Muscle layer of colon (tissue), 2 donors: Measurements from ENCODE around the gene ADK.

Experiments used
- H3K27ac ChIP-seq: one replicate; pipeline ENCODE4 v1.7.0; 2013; ENCODE audit warnings: low read depth, mild to moderate bottlenecking, low read length, moderate library complexity
- H3K27me3 ChIP-seq, 2 donors: one replicate each; pipeline ENCODE4 v1.7.0; 2013; ENCODE audit warnings: low read length in 2 of 2, mild to moderate bottlenecking in 2 of 2; ENCODE audit not compliant: insufficient read depth in 2 of 2, control insufficient read depth in 1 of 2
- H3K36me3 ChIP-seq: one replicate; pipeline ENCODE4 v1.7.0; 2013; ENCODE audit warnings: mild to moderate bottlenecking, low read length; ENCODE audit not compliant: insufficient read depth
- H3K4me1 ChIP-seq: one replicate; pipeline ENCODE4 v1.7.0; 2013; ENCODE audit warnings: mild to moderate bottlenecking, low read length; ENCODE audit not compliant: insufficient read depth
- H3K4me3 ChIP-seq, 2 donors: one replicate each; pipeline ENCODE4 v1.7.0; 2013; ENCODE audit warnings: low read length in 2 of 2, low read depth in 1 of 2, mild to moderate bottlenecking in 1 of 2, moderate library complexity in 1 of 2
- H3K9ac ChIP-seq: one replicate; pipeline ENCODE4 v1.7.0; 2013; ENCODE audit warnings: low read length
- H3K9me3 ChIP-seq: one replicate; pipeline ENCODE4 v1.7.0; 2013; ENCODE audit warnings: mild to moderate bottlenecking, low read length
- donor health status: abdominal sarcoma.
- donor health status: Adenocarcinoma of cecum.

Gene ADK

DNA sequence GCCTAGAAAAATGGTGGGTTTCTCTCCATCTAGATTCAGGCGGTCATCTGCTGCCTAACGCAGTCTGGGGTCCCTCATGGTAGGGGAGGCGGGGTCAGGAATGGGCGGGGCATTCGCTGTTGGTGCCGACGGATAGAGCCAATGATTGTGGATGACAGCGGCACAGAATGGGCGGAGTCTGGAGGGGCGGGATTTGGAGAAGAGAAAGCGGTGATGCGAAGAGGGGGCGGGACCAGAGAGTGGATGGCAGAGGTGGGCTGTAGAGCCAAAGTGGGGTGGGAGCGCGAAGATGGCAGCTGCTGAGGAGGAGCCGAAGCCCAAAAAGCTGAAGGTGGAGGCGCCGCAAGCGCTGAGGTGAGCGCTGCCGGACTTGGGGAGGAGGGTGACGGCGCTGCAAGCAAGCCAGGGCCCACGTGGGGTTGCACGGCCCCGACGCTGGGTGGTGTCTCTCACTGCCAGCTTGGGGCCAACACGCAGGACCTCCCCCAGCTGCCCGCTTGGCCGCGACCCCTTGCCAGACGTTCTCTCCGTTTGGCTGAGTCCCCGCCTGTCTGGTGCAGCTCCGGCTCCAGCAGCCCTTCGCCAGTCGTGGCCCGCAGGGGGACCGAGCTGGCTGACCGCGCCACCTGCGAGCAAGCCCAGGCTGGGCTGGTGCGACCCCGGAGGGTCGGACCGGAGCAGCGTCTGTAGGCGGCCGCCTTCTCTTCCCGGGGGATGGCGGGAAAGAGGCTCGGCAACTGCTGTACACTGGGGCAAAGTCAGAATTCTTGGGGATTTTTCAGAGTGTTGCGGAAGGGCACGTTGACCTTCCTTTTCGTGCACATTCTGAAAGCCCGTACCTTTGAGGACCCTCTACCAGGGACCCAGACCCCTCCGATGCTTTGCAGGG, at the start of gene ADK:
ADK (plus strand) TSS at position 232 of the 889 bp plus-strand sequence; CDS start at position 290, 58 bp downstream.
- Histone ChIP-seq H3K9me3 (no peaks in the 10 kb centered on the region), H3K27ac (peak within 1 kb of the TSS; percentile 95), H3K9ac (peak within 1 kb of the TSS; percentile 95), H3K27me3 (no peaks in the 10 kb centered on the region), H3K4me1 (peaks cover 38% of the 10 kb centered on the region), H3K36me3 (no peaks in the 10 kb centered on the region), H3K4me3 (peak within 1 kb of the TSS; percentile 90 to 96)

DNA sequence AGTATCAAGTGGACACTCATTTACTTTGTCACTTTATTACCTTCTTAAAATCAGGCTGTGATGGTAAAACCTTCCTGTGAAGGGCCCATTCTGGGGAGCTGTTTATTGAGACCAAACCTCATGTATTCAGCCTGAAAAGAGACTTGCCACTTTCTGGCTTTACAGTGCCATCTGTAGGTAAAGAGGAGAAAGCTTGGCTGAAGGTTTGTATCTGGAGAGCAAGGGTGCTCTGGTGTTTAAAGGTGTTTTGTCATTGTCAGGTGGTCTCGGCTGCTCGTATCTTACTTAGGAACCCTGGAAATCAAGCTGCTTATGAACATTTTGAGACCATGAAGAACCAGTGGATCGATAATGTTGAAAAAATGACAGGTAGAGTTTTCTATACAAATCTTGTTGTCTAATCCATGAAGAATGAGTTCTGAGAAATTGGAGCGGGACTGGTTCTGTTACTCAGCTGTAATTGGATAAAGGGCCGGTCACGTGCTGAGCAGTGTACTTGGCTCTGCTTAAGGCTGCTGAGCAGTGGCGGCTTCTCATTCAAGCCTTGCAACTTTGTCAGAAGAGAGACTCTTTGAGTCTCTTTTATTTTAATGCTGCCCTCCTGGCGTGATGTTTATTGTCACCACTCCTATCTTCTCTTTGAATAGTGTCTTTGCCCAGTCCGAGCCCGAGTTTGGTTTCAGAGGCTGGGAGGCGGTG, 47.3 kb upstream of the ADK start:
- Histone ChIP-seq H3K9ac (no peak overlapping the region), H3K27me3 (no peaks in the 10 kb centered on the region), H3K36me3 (peaks cover 86% of the 10 kb centered on the region), H3K4me3 (no peak overlapping the region), H3K4me1 (no peaks in the 10 kb centered on the region), H3K9me3 (no peaks in the 10 kb centered on the region), H3K27ac (peak overlapping the region; percentile 7)

DNA sequence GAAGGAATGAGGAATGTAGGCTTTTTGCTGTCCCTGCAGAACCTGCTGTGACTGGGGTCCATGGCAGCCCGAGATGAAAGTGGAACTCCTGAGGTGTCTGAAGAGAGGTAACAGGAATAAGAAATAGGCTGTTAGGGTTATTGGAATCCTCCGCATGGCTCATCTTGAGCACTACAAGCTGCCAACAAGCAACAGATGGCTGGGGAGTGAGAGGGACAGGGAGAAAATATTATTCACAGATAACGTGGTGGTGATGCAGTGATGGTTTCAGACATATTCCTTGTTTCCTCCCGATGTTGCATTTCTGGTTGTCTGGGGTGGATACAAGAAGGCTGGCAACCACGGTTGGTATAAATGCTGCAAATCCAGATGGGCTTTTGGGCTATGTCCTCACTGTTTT, 46.5 kb upstream of the ADK start:
- Histone ChIP-seq H3K27ac (no peak overlapping the region), H3K4me3 (no peak overlapping the region), H3K4me1 (no peaks in the 10 kb centered on the region), H3K36me3 (peaks cover 86% of the 10 kb centered on the region), H3K9ac (no peak overlapping the region), H3K9me3 (no peaks in the 10 kb centered on the region), H3K27me3 (no peaks in the 10 kb centered on the region)

DNA sequence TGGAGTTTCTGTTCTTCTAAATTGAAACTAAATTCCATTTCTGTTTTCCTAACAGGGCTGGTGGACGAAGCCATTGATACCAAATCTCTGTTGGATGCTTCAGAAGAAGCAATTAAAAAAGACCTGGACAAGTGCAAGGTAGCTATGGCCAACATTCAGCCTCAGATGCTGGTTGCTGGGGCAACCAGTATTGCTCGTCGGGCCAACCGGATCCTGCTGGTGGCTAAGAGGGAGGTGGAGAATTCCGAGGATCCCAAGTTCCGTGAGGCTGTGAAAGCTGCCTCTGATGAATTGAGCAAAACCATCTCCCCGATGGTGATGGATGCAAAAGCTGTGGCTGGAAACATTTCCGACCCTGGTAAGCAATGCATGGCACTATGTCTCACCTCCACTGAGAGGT, 46.0 kb upstream of the ADK start:
- H3K4me1 ChIP-seq: no peaks in the 10 kb centered on the region
- no peak overlapping the region for H3K4me3 ChIP-seq
- no peak overlapping the region for H3K27ac ChIP-seq
- H3K36me3 ChIP-seq: peaks cover 86% of the 10 kb centered on the region
- no peaks in the 10 kb centered on the region for H3K9me3 ChIP-seq
- H3K9ac ChIP-seq: no peak overlapping the region
- no peaks in the 10 kb centered on the region for H3K27me3 ChIP-seq

DNA sequence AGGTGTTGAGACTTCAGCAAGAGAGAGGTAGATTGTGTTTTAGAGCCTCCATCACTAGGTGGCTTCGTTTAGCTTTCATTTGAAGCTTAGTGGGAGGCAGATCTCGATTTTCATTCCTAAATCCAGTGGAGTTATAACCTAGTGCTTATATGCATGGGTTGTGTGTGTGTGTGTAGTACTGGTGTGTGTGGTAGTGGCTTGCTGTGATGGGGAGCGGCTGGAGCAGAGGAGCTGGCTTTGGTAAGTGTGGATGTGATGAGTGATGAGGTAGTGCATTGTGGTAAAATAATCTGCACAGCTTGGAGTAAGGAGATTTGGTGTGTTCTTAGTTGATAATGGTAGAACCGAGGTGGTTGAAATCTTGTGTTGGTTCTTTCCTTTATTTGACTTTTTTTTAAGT, 43.6 kb upstream of the ADK start:
- Histone ChIP-seq H3K27me3 (no peaks in the 10 kb centered on the region), H3K27ac (no peak overlapping the region)

DNA sequence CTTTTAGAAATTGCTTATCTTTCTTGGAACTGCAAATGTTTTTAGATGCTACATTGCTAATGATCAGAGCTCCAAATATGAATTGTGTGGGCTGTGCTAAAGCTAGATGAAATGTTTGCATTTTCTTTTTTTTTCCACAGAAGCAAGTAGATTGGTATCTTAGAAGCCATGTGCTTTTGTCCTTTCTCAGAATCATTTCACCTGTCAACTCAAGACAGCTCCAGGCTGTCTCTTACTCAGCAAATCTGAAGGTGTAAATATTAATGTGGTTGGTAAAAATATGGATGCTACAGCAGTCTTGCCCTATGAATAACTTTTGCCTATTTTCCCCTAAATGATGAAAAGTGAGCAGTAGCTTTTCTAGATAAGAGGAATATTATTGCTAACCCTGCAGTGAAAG, 41.6 kb upstream of the ADK start:
- peaks cover 97% of the 10 kb centered on the region for H3K36me3 ChIP-seq
- no peak overlapping the region for H3K9ac ChIP-seq
- no peaks in the 10 kb centered on the region for H3K27me3 ChIP-seq
- no peak overlapping the region for H3K27ac ChIP-seq
- no peaks in the 10 kb centered on the region for H3K9me3 ChIP-seq
- no peak overlapping the region for H3K4me3 ChIP-seq
- peaks cover 26% of the 10 kb centered on the region for H3K4me1 ChIP-seq

More for the DNA sequence above, 43.6 kb upstream of the ADK start:
- peaks cover 97% of the 10 kb centered on the region for H3K36me3 ChIP-seq
- H3K9me3 ChIP-seq: no peaks in the 10 kb centered on the region
- H3K9ac ChIP-seq: no peak overlapping the region
- no peak overlapping the region for H3K4me3 ChIP-seq
- peaks cover 7% of the 10 kb centered on the region for H3K4me1 ChIP-seq

DNA sequence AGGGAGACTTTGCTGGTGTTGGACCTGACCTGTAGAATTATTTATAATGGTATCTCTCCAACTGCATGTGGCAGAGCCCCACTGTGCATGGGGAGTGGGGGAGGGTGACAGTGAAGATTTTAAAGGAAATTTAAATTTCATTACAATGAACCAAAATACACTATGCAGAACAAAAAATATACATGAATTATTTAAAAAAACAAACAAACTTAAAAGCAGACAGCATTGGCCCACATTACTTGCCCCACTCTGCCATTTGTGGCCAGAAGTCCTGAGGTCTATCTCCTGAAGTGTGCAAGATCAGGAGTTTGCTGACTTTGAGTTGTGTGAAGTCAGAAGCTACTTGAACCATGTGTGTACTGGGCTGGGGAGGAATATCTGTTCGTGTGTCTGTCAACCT, 40.9 kb upstream of the ADK start:
- H3K4me1 ChIP-seq: peaks cover 26% of the 10 kb centered on the region
- no peaks in the 10 kb centered on the region for H3K27me3 ChIP-seq
- no peaks in the 10 kb centered on the region for H3K9me3 ChIP-seq
- no peak overlapping the region for H3K4me3 ChIP-seq
- no peak overlapping the region for H3K27ac ChIP-seq
- peaks cover 97% of the 10 kb centered on the region for H3K36me3 ChIP-seq
- H3K9ac ChIP-seq: no peak overlapping the region

DNA sequence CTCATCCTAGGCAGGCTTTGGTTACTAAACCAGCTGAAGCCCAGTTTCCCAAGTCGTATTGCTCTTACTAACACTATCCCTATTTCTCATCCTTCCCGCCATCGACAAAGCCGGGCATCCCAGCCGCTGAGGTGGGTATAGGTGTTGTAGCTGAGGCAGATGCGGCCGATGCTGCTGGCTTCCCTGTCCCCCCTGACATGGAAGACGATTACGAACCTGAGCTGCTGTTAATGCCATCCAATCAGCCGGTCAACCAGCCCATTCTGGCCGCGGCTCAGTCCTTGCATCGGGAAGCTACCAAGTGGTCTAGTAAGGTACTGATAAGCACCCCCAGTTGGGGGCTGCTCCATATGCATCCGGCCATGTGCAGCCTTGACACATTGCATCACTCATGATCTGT, 39.2 kb upstream of the ADK start:
- H3K27me3 ChIP-seq: no peaks in the 10 kb centered on the region
- H3K4me3 ChIP-seq: no peak overlapping the region
- peaks cover 93% of the 10 kb centered on the region for H3K36me3 ChIP-seq
- H3K9me3 ChIP-seq: no peaks in the 10 kb centered on the region
- H3K4me1 ChIP-seq: peaks cover 26% of the 10 kb centered on the region
- no peak overlapping the region for H3K27ac ChIP-seq
- no peak overlapping the region for H3K9ac ChIP-seq

DNA sequence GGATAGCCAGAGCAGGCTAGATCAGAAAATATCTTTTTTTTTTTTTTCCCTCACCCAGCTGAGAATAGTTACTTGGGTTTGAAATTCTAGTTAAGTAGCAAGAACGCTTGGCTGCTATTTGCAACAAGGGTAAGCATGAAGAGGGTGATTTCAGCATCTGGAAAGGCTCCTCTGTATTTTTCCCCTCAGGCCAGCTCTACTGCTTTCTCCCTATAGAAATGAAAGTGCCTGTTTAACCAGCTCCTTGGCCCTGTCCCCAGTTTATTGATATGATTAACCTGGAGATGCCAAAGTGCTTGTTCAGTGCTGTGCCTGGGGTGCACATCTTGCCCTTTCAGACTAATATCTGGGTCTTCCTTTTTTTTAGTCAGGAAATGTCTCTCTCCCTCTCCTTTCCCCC, 37.5 kb upstream of the ADK start:
- Histone ChIP-seq H3K27ac (peak overlapping the region; percentile 49), H3K27me3 (no peaks in the 10 kb centered on the region), H3K9ac (no peak overlapping the region), H3K4me3 (no peak overlapping the region), H3K4me1 (peaks cover 26% of the 10 kb centered on the region), H3K9me3 (no peaks in the 10 kb centered on the region), H3K36me3 (peaks cover 95% of the 10 kb centered on the region)

DNA sequence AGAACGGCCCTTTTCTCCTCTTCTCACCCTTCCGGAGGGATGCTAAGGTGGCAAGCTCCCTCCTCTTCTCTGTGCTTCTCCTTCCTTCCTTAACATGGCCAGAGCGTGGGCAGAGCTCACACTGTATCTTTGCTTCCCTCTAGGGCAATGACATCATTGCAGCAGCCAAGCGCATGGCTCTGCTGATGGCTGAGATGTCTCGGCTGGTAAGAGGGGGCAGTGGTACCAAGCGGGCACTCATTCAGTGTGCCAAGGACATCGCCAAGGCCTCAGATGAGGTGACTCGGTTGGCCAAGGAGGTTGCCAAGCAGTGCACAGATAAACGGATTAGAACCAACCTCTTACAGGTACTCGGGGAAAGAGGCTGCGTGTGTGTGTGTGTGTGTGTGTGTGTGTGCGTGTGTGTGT, 37.0 kb upstream of the ADK start:
- no peaks in the 10 kb centered on the region for H3K9me3 ChIP-seq
- peaks cover 26% of the 10 kb centered on the region for H3K4me1 ChIP-seq
- H3K36me3 ChIP-seq: peaks cover 95% of the 10 kb centered on the region
- peak overlapping the region; percentile 49 for H3K27ac ChIP-seq
- H3K27me3 ChIP-seq: no peaks in the 10 kb centered on the region
- no peak overlapping the region for H3K4me3 ChIP-seq
- no peak overlapping the region for H3K9ac ChIP-seq

DNA sequence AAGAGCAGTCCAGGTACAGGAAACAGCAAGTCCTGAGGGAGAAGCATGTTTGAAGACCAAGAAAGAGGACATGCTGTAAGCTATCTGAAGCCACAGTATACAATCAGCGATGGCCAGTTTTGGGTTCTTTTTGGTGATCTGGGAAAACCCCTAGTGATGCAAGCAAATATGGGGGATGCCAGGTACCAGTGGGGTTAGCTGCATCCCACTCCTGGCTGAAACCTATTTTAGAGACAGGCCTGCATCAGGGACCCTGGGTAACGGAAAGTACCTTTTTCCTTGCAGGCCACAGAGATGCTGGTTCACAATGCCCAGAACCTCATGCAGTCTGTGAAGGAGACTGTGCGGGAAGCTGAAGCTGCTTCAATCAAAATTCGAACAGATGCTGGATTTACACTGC, 33.3 kb upstream of the ADK start:
- peaks cover 25% of the 10 kb centered on the region for H3K4me1 ChIP-seq
- no peak overlapping the region for H3K27ac ChIP-seq
- no peaks in the 10 kb centered on the region for H3K9me3 ChIP-seq
- no peaks in the 10 kb centered on the region for H3K27me3 ChIP-seq
- no peak overlapping the region for H3K9ac ChIP-seq
- peaks cover 88% of the 10 kb centered on the region for H3K36me3 ChIP-seq
- no peak overlapping the region for H3K4me3 ChIP-seq
